Right lobe of liver (tissue), 6 donors: ENCODE measurements around the gene EME2. TPM values are rescaled to one million over a fixed set of nuclear protein-coding genes. Genes with fewer than 3 reads are reported as not detected.
A peak's percentile ranks its signal among the peaks of the same experiment; 100 is the strongest.

Source experiments
- ATAC-seq, 4 donors: fragments of 200-7000 bp; cut with Tn5 transposase; one replicate each; pipeline ENCODE4 v1.9.1; 2020; ENCODE audit warnings: mild to moderate bottlenecking in 4 of 4, moderate library complexity in 4 of 4
- DNase-seq, 3 donors: peaks; one replicate each; pipeline ENCODE4 v3.0.0-alpha.2; 2020
- H3K27ac ChIP-seq, 3 donors: fragments of 200-600 bp; one replicate each; pipeline ENCODE4 v1.8.0; 2022
- H3K27me3 ChIP-seq, 2 donors: fragments of 200-600 bp; one replicate each; pipeline ENCODE4 v1.8.0; 2022
- H3K36me3 ChIP-seq, 4 donors: fragments of 200-600 bp; sonication (generic) in 1 of 4; one replicate each; pipeline versions ENCODE4 v1.5.1 to v1.8.0; 2017 to 2022; ENCODE audit warnings: control low read depth in 1 of 4
- H3K4me1 ChIP-seq, 4 donors: fragments of 200-600 bp; sonication (generic) in 1 of 4; one replicate each; pipeline versions ENCODE4 v1.5.1 to v1.8.0; 2017 to 2022; ENCODE audit warnings: control low read depth in 1 of 4
- H3K4me3 ChIP-seq, 3 donors: fragments of 200-600 bp; one replicate each; pipeline ENCODE4 v1.8.0; 2022
- H3K9me3 ChIP-seq, 4 donors: fragments of 200-600 bp; sonication (generic) in 1 of 4; one replicate each; pipeline versions ENCODE4 v1.5.1 to v1.8.0; 2017 to 2022; ENCODE audit warnings: control low read depth in 1 of 4
- CTCF ChIP-seq, 4 donors: fragments of 200-600 bp in 3 of 4; fragments of 450-650 bp in 1 of 4; IDR thresholded peaks; one replicate each; pipeline versions ENCODE4 v1.5.1 to v1.8.0; 2016 to 2022; ENCODE audit warnings: antibody characterized with exemption in 4 of 4, mild to moderate bottlenecking in 2 of 4
- POLR2A ChIP-seq: fragments of 450-650 bp; IDR thresholded peaks from one replicate; pipeline ENCODE4 v1.6.1; 2017; ENCODE audit warnings: antibody characterized with exemption, mild to moderate bottlenecking
- WGBS: methylation state at CpG from one replicate; pipeline ENCODE4 v1.1.6; 2018; ENCODE audit warnings: low coverage, low lambda C conversion rate; ENCODE audit not compliant: insufficient coverage; ENCODE audit errors: missing lambda C conversion rate; 5-methylcytosine and 5-hydroxymethylcytosine counted together
- intact Hi-C, 2 donors: fragments of 100-400 bp; cut with DNase I; formaldehyde crosslinking; loops; one replicate each; pipeline versions ENCODE4 v1.11.2 to v1.14.1; 2022
- total RNA-seq, 6 experiments: library from RNA; depleted of rRNA in 2 of 6; stranded (reverse); fragments of >200 nt in 2 of 6; fragmentation: NEBNext Ultra II Directional in 3 of 6; extraction: Animal tissue kit (Norgen Biotek cat#: 25700) in 3 of 6; gene quantifications; one replicate each; pipeline versions ENCODE4 v1.1.0 to v1.2.4, GENCODE V29; 2016 to 2023
- donor health status: DM: no; HTN: yes; CAD: no.
- donor health status: DM: no; HTN: no; CAD: no.
- donor health status: DM: no; HTN: no; CAD: no.
- donor health status: DM: no; HTN: yes; CAD: no.
- donor health status: DM: no; HTN: yes; CAD: no.

EME2 gene
- total RNA-seq, 6 experiments from 2014 or later: 3.8 to 11.1 (median 5.0) TPM

- ATAC-seq (no peak), DNase-seq (peak in 2 of 3 donors; percentile 49 to 56)
- H3K9me3 ChIP-seq: no peaks in the 10 kb centered on the region
- H3K36me3 ChIP-seq: peaks cover 0 to 22% (median 4%) of the 10 kb centered on the region in 4 donors
- TF ChIP-seq POLR2A (no peak), CTCF (IDR thresholded peaks at IDR 0.05) (no peak)
- H3K27ac ChIP-seq: no peak overlapping the region
- H3K4me3 ChIP-seq: no peak overlapping the region
- peaks cover 0 to 33% (median 14%) of the 10 kb centered on the region in 4 donors for H3K4me1 ChIP-seq
- no peaks in the 10 kb centered on the region for H3K27me3 ChIP-seq
- intact Hi-C loops: loop anchor here in 1 of 2 donors (5.0 kb wide), 1 partner anchor 46 kb away; no protein-coding TSS in a partner anchor
- WGBS: 73% methylated on average over 2 of the region's 28 CpGs
These were observed 3.4 kb downstream of the EME2 start for GRCh38 chr16:1775846-1776671.

- 92% methylated on average over 5 of the region's 13 CpGs for WGBS
- no peak for ATAC-seq
- peaks cover 0 to 38% (median 17%) of the 10 kb centered on the region in 4 donors for H3K4me1 ChIP-seq
These were observed 4.0 kb downstream of the EME2 start for GRCh38 chr16:1776672-1776955.

GRCh38 chr16:1776991-1777374 lies 4.4 kb downstream of the EME2 start:
- 82% methylated on average over 6 of the region's 22 CpGs for WGBS
- ATAC-seq (no peak), DNase-seq (peak in 2 of 3 donors; percentile 33 to 58)
- Histone ChIP-seq H3K9me3 (no peaks in the 10 kb centered on the region), H3K27ac (no peak overlapping the region), H3K27me3 (no peaks in the 10 kb centered on the region), H3K4me1 (peaks cover 0 to 41% (median 17%) of the 10 kb centered on the region in 4 donors), H3K4me3 (no peak overlapping the region), H3K36me3 (peaks cover 0 to 22% (median 4%) of the 10 kb centered on the region in 4 donors)
- TF ChIP-seq CTCF (IDR thresholded peaks at IDR 0.05): no peak
- TF ChIP-seq POLR2A: no peak
- intact Hi-C loops: loop anchor here in 1 of 2 donors (5.0 kb wide), 1 partner anchor 45 kb away; no protein-coding TSS in a partner anchor

More at GRCh38 chr16:1776672-1776955, 4.0 kb downstream of the EME2 start:
- intact Hi-C loops: loop anchor here in 1 of 2 donors (5.0 kb wide), 1 partner anchor 46 kb away; no protein-coding TSS in a partner anchor
- H3K36me3 ChIP-seq: peaks cover 0 to 22% (median 4%) of the 10 kb centered on the region in 4 donors
- TF ChIP-seq POLR2A (no peak), CTCF (IDR thresholded peaks at IDR 0.05) (no peak)
- no peak overlapping the region for H3K27ac ChIP-seq
- H3K4me3 ChIP-seq: no peak overlapping the region
- DNase-seq: peak in 1 of 3 donors; percentile 45
- H3K27me3 ChIP-seq: no peaks in the 10 kb centered on the region
- H3K9me3 ChIP-seq: no peaks in the 10 kb centered on the region

- Histone ChIP-seq H3K9me3 (no peaks in the 10 kb centered on the region), H3K27me3 (no peaks in the 10 kb centered on the region), H3K27ac (no peak overlapping the region), H3K4me1 (peaks cover 0 to 41% (median 17%) of the 10 kb centered on the region in 4 donors), H3K36me3 (peaks cover 0 to 22% (median 4%) of the 10 kb centered on the region in 4 donors), H3K4me3 (no peak overlapping the region)
- TF ChIP-seq CTCF (IDR thresholded peaks at IDR 0.05) (no peak), POLR2A (peak; percentile 2)
- ATAC-seq (no peak), DNase-seq (peak in 2 of 3 donors; percentile 53)
- 77% methylated on average over 13 of the region's 36 CpGs for WGBS
- intact Hi-C loops: loop anchor here in 1 of 2 donors (5.0 kb wide), 1 partner anchor 45 kb away; no protein-coding TSS in a partner anchor
These were observed 5.0 kb downstream of the EME2 start for GRCh38 chr16:1777375-1778199.
